HCEC 1CT (cell line): Measurements from ENCODE around the gene MVP.
"Not testable (repeated sequence)": the region's sequence is repeated elsewhere in the genome, so short reads cannot be mapped to it uniquely, and the experiment has no call there.

Experiments
- DNase-seq: peaks from one replicate; pipeline ENCODE4 v3.0.0-alpha.2; 2017

MVP gene

DNA sequence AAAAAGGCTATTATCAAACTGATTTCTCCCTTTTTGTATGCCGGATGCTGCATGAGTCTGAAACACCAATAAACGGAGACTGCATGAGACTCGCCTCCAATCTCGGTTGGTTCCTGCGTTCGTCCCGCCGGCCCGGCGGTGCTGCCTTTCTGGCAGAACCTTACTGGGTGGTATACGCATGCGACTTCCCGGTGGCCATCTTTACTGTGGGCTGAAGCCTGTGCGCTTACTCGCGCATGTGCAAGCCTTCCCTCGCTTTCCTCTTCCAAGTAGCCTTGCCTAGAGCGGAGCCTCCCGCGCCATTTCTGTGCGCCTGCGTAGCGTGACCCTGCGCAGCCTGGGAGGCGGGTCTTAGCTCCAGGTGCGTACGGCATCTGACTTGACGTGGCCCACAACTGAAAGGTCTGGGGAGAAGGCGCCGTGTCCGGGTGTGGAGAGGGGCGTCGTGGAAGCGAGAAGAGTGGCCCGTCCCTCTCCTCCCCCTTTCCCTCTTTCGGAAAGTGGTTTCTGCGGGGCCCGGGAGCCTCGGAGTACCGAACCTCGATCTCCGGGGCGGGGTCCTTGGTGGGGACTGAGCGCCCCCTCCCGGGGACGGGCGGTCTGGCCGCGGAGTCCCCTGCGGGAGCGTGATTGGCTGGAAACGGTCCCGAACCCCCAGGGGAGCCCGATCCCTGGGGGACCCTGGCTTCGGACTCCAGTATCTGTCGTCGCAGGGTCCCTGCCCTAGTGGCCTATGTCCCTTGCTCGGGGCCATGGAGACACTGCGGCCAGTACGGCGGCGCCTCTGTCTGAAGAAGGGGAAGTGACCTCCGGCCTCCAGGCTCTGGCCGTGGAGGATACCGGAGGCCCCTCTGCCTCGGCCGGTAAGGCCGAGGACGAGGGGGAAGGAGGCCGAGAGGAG is 4.2 kb upstream of the MVP start, which contains the start of gene PAGR1:
Gene PAGR1 (plus strand): TSS at position 360 of the 901 bp plus-strand sequence. CDS start 374 bp downstream, at position 734.
- peak; percentile 100 for DNase-seq

DNA sequence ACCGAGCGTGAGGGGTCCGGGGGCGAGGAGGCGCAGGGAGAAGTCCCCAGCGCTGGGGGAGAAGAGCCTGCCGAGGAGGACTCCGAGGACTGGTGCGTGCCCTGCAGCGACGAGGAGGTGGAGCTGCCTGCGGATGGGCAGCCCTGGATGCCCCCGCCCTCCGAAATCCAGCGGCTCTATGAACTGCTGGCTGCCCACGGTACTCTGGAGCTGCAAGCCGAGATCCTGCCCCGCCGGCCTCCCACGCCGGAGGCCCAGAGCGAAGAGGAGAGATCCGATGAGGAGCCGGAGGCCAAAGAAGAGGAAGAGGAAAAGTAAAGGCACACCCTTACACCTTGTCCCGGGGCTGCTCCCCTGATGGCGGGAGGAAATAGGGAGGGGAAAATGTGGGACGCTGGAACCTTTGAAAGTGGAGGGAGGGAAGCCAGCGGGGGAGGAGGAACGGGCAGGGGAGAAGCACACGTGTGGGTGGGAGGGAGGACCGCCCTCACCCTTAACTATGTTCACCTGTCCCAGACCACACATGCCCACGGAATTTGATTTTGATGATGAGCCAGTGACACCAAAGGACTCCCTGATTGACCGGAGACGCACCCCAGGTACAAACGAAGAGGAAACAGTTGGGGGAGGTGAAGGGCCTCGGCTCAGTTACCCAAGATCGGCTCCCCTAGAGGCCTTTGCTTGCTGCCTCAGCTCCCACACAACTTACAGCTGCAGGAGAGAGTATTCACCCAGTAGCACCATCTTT is 3.4 kb upstream of the MVP start:
- DNase-seq, result peak; percentile 62

DNA sequence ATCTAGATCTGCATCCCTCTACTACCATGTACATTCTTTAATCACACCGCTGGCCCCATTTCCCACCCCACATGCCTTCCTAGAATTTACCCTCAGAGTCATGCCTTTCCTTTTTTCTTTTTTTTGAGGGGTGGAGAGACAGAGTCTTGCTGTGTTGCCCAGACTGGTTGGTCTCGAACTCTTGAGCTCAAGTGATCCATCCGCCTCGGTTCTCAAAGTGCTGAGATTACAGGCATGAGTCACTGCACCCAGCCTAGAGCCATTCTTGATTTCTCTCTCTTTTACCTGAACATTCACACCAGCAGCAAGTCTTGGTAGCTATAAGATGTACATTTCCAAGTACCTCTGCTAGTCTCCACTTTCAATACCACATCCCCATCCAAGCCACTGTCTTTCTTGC is 2.2 kb upstream of the MVP start:
- DNase-seq, result no peak

DNA sequence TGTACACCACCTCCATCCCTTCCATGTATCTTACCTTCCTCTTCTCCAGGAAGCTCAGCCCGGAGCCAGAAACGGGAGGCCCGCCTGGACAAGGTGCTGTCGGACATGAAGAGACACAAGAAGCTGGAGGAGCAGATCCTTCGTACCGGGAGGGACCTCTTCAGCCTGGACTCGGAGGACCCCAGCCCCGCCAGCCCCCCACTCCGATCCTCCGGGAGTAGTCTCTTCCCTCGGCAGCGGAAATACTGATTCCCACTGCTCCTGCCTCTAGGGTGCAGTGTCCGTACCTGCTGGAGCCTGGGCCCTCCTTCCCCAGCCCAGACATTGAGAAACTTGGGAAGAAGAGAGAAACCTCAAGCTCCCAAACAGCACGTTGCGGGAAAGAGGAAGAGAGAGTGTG is 756 bp upstream of the MVP start:
- DNase-seq, result no peak

DNA sequence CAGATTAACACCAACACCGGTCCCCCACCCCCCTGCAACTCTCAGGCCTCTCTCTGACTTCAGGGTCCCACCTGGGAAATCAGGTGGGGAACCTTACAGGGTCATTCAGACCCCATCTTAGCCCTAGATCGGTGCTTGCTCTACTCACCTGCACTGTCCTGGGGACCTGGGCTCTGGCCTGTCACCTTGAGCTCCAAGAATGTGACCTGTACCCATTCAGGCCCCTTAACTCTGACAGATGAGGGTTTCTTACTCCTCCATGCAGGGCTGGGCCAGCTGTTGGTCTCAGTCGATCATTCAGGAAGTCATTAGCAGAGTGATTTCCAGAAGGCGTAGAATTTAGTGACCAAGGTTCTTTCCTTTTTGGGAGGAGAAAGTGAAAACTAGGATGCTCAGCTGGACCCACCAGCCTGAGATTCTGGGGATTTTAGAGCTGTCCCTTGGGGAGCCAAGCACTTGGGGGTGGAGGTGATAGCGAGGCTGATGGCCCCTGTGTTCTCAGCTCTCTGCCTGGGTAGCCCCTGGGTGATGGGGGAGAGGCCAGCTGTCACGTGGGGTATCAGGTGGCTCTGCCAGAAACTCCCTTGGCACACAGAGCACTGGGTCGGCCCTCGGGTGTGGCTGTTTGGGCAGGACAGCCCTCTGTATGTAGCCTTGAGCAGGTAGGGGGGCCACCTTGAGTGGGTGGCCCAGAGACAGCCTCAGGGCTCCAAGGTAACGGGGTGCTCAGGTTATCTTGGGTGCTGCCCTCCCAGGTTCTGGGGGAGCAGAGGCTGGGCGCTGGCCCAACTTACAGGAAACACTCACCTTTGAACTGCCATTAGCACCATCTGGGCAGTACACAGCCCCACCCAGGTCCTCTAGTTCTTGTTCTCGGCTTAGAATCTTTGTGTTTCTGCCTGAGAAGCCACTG is 724 bp downstream of the MVP start:
- no peak for DNase-seq

DNA sequence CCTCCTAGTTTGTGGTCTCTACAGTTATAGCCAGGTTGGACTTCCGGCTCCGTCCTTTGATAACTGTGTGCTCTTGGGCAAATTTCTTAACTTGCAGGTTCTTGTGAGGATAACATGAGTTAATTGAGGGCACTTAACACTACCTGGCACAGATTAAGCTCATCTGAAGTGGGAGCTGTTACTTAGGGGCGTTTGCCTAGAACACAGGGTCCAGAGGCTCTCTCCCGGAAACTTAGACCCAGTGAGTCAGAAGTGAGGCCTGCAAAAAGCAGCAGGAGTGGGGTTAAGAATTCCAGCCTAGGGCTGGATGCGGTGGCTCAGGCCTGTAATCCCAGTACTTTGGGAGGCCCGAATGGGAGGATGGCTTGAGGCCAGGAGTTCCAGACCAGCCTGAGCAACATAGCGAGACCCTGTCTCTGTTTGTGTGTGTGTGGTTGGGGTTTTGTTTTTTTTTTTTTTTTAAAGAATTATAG is 1.4 kb downstream of the MVP start:
- DNase-seq, result peak; percentile 84

GRCh38 chr16:29824589-29825144 is 4.4 kb downstream of the MVP start:
- DNase-seq, result peak; percentile 93

GRCh38 chr16:29825145-29826044 is 5.1 kb downstream of the MVP start:
- DNase-seq, result peak; percentile 96

- DNase-seq, result no peak
Observed at GRCh38 chr16:29826342-29826695, 6.1 kb downstream of the MVP start.

- no peak for DNase-seq
Observed at GRCh38 chr16:29830774-29831173, 10.5 kb downstream of the MVP start.

DNA sequence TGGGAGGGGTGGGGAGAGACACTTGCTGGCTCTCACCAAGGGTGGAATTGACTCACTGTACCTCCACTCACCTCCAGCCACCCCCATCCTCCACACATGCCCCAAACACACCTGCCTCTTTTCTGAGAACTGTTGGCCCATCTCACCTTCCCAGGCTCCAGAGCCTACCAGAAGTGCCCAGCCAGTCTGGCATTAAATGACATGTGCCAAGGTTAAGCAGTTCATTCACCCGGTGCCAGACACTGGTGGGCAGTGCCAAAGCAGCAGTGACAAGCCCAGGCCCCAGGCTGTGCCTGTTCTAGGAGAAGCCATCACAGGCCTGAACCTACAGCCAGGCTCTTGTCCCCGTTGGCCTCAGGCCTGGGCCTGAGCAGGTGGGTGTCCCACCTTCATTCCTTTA is 11.2 kb downstream of the MVP start:
- no peak for DNase-seq

GRCh38 chr16:29833219-29833618 is 13.0 kb downstream of the MVP start:
- not testable (repeated sequence) for DNase-seq

DNA sequence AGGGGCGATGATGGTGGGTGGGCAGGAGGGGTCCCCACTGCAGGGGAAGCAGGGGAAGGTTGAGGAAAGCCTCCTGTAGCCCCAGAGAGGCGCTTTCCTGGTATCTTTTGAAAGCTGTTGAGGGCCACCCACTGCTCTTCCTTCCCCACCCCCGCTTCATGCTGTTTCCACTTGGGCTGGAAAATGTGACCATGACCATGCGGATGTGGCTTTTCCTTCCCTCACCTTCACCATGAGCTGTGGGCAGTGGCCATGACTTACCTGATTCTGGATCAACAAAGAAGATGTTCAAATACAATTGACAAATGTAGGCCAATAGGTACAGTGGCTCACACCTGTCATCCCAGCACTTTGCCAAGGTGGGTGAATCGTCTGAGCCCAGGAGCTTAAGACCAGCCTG is 13.8 kb downstream of the MVP start:
- no peak for DNase-seq

DNA sequence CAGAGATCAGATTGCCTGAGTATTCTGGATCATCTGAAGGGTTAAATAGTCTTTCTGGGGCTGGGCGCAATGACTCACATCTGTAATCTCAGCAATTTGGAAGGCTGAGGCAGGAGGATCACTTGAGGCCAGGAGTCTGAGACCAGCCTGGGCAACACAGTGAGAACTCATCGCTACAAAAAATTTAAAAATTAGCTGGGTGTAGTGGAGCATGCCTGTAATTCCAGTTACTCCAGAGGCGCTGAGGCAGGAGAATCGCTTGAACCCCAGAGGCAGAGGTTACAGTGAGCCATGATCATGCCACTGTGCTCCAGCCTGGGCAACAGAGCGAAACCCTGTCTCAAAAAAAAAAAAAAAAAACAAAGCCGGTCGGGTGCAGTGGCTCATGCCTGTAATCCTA is 15.7 kb downstream of the MVP start:
- no peak for DNase-seq

DNA sequence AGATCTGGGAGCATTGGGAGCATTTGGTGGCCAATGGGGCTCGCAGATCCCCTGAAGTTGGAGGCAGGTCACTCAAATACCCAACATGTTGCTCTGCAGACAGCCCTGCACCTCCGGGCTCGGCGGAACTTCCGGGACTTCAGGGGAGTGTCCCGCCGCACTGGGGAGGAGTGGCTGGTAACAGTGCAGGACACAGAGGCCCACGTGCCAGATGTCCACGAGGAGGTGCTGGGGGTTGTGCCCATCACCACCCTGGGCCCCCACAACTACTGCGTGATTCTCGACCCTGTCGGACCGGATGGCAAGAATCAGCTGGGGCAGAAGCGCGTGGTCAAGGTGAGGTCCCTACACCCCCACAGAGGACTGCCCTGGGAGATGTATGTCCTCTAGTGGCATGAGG is 16.4 kb downstream of the MVP start:
- DNase-seq, result no peak

DNA sequence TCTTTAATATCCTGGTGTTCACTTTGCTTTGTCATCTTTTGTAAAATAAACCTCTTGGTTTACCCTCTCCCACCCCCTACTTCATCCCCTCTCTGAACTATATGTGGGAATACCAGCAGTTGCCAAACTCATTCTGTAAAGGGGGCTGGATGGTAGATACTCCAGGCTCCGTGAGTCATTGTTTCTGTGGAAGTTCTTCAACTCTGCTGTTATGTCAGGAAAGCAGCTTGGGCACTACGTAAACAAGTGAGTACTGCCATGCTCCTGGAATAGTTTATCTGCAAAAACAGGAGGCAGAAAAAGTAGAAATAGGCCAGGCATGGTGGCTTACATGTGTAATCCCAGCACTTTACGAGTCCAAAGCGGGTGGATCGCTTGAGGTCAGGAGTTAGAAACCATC is 17.6 kb downstream of the MVP start:
- no peak for DNase-seq

- no peak for DNase-seq
Observed at GRCh38 chr16:29839822-29840221, 19.6 kb downstream of the MVP start.

DNA sequence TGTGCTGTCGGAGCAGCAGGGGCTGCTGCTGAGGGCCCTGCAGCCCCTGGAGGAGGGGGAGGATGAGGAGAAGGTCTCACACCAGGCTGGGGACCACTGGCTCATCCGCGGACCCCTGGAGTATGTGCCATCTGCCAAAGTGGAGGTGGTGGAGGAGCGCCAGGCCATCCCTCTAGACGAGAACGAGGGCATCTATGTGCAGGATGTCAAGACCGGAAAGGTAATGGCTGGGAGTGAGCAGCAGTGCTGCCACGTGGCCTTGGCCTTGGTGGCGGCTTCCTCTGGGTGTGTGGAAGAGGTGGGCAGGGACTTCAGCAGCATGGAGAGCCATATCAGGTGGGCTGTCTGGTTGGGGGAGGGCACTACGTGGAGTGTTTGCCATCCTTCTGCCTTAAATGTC is 20.0 kb downstream of the MVP start:
- no peak for DNase-seq

DNA sequence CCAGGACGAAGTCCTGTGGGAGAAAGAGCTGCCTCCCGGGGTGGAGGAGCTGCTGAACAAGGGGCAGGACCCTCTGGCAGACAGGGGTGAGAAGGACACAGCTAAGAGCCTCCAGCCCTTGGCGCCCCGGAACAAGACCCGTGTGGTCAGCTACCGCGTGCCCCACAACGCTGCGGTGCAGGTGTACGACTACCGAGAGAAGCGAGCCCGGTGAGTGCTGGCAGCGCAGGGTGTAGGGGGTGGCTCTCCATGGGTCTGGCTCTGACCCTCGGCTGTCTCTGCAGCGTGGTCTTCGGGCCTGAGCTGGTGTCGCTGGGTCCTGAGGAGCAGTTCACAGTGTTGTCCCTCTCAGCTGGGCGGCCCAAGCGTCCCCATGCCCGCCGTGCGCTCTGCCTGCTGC is 21.4 kb downstream of the MVP start:
- DNase-seq, result no peak

GRCh38 chr16:29842732-29843346 is 22.6 kb downstream of the MVP start:
- DNase-seq, result no peak

GRCh38 chr16:29843931-29844330 is 23.7 kb downstream of the MVP start:
- DNase-seq, result no peak
